Stimulated activated CD4-positive, alpha-beta T cell treated with anti-CD3 and anti-CD28 coated beads, Interleukin-4, amount 100 ng/mL, for 1 hour (primary cell): ENCODE data around the gene PLCB2.

Experiments used
- DNase-seq: peaks from one replicate; pipeline ENCODE4 v3.0.0-alpha.2; 2020

The PLCB2 gene

GRCh38 chr15:40323953-40324937 is 16.5 kb upstream of the PLCB2 start:
- peak; percentile 36 for DNase-seq

GRCh38 chr15:40323239-40323952 is 15.7 kb upstream of the PLCB2 start, which contains the start of gene INAFM2:
Gene INAFM2 (plus strand): TSS chr15:40323692. CDS start chr15:40324056, 364 bp downstream.
- peak; percentile 89 for DNase-seq

- no peak for DNase-seq
Observed at GRCh38 chr15:40322531-40323238, 14.9 kb upstream of the PLCB2 start.

GRCh38 chr15:40320931-40321371 is 13.2 kb upstream of the PLCB2 start:
- peak; percentile 37 for DNase-seq

GRCh38 chr15:40320409-40320808 is 12.7 kb upstream of the PLCB2 start:
- no peak for DNase-seq

GRCh38 chr15:40317580-40317979 is 9.8 kb upstream of the PLCB2 start:
- DNase-seq: no peak

- DNase-seq: no peak
Observed at GRCh38 chr15:40316931-40317330, 9.2 kb upstream of the PLCB2 start.

- DNase-seq: no peak
Observed at GRCh38 chr15:40314723-40315276, 7.1 kb upstream of the PLCB2 start.

- no peak for DNase-seq
Observed at GRCh38 chr15:40313531-40314398, 6.0 kb upstream of the PLCB2 start.

- no peak for DNase-seq
Observed at GRCh38 chr15:40312370-40313158, 4.8 kb upstream of the PLCB2 start.

GRCh38 chr15:40310993-40311392 is 3.3 kb upstream of the PLCB2 start:
- DNase-seq: no peak

- peak; percentile 56 for DNase-seq
Observed at GRCh38 chr15:40310001-40310959, 2.5 kb upstream of the PLCB2 start.

- DNase-seq: no peak
Observed at GRCh38 chr15:40309344-40309862, 1.7 kb upstream of the PLCB2 start.

GRCh38 chr15:40306908-40307307 is 827 bp downstream of the PLCB2 start:
- peak; percentile 14 for DNase-seq

- no peak for DNase-seq
Observed at GRCh38 chr15:40306371-40306770, 1.4 kb downstream of the PLCB2 start.

GRCh38 chr15:40305281-40305680 is 2.5 kb downstream of the PLCB2 start:
- no peak for DNase-seq

GRCh38 chr15:40303576-40303975 is 4.2 kb downstream of the PLCB2 start:
- DNase-seq: no peak

- DNase-seq: no peak
Observed at GRCh38 chr15:40302981-40303380, 4.8 kb downstream of the PLCB2 start.

GRCh38 chr15:40302288-40302886 is 5.3 kb downstream of the PLCB2 start:
- no peak for DNase-seq
